ENCODE measurements around the gene MDC1.

- TF ChIP-seq GATA2 (IDR thresholded peaks at IDR 0.05; ENCODE audit: low read depth, low read length) (no peak), GATA3 (IDR thresholded peaks at IDR 0.05; ENCODE audit: low read depth, low read length) (no peak)
Measured at GRCh38 chr6:30679765-30680535, 37.1 kb downstream of the MDC1 start.

Data from SH-SY5Y (cell line).